NCI-H1930 (cell line): ENCODE results near the gene BMP7.

ENCODE experiments used
- DNase-seq, 2 experiments: peaks; one replicate each; lab custom pipeline; 2025; lab: John Stamatoyannopoulos, UW

Gene BMP7

DNA sequence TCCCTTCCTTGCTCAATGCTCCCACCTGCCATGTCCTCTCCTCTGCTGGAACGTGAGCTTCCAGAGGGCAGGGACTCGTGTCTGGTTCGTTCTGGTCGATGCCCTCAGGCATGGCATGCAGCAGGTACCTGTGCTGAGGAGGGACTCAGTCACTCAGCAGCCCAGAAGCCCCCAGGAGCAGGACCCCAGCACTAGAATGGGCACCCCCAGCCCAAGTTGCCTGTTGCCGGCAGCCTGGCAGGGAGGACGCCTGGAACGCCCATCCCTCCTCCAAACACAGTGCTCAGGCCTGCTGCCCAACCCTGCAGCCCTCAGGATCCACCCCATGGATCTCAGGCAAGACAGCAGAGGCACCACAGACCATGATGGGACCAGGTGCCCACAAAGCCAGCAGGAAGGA, 40.6 kb downstream of the BMP7 start:
- no peak for DNase-seq

GRCh38 chr20:57225197-57225733, 41.2 kb downstream of the BMP7 start:
- DNase-seq, result no peak

GRCh38 chr20:57224641-57225138, 41.8 kb downstream of the BMP7 start:
- DNase-seq, result no peak

DNA sequence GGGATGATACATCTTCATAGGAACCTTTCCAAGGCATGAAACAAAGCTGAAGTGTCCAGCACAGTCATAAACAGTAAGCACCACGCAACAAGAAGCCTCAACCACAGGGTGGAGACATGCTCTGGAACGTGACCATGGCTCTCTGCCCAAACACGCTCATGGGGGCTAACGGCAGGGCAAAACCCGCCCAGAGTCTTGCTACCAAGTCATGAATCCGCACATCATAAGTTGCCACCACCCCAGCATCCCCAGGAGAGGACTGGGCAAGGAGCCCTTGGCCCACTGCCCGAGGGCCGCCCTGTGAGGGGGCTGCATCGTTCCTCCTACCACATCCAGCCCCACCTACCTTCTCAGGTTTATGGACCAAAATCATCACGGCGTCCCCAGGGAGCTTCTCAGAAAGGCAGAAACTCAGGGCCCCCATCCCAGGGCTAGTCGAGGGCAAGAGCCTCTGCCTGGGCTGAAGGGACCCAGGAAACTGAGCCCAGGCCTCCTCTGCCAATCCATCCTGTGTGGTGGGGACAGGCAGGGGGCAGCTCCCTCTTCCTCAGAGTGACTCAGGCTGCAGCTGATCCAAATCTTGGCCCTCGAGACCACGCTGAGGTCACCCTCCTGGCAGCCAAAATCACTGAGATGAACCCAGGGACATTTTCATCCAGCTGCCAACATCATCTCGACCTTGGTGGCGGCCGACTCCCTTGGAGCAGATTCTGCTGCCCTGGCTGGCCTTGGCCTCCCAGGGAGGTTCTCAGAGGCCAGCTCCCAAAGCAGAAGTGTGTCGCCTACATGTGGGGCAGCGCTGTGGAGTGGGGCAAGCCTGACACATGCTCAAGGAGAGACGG, 42.6 kb downstream of the BMP7 start:
- DNase-seq, result no peak

DNA sequence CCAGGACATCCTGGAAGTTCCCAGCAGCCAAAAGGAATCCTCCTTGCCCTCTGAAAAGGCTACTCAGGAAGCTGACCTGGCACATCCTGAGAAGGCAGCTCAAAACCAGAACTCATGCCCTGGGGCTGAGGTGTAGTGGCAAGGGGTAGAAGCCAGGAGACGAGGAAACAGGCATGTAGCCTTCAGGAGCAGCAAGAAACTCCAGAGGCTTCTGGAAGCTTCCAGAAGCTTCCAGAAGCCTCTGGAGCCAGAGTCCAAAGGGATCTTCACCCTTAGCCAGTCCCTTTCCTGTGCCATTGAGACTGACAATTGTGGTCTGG, 43.9 kb downstream of the BMP7 start:
- no peak for DNase-seq

DNA sequence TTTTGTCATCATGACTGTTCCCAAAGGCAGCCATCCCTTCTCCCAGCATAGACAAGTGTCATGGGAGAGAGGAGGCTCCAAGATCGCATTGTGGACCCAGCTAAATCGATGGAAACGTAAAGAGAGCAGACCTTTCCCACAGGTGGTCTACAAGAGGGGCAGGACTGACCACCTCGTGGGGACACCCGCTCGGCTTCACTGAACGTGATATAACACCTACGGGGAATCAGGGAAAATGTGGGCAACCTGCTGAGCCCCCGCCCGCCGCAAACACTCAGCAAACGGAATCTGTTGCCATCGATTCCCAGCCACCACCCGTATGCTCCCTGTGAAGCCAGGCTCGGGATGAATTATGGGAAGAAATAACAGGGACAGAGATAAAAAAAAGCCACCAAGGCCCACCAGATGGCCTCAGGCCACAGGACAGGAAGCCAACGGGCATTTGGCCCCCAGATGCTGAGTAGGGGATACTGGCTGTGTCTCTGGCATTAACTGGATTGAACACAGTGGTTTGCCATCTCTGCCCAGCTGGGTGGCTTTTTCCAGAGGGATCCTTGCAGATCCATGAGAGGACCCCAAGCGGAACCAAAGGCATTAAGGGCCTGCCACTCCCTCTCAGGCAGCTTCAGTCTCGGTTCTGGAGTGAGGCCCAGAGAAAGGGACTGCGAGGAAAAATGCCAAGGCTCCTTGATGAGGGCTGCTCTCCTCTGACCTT, 44.4 kb downstream of the BMP7 start:
- no peak for DNase-seq

- no peak for DNase-seq
These were observed 45.9 kb downstream of the BMP7 start for GRCh38 chr20:57220337-57221145.

GRCh38 chr20:57219071-57219677, 47.3 kb downstream of the BMP7 start:
- DNase-seq, result no peak

GRCh38 chr20:57218489-57218888, 48.0 kb downstream of the BMP7 start:
- no peak for DNase-seq

DNA sequence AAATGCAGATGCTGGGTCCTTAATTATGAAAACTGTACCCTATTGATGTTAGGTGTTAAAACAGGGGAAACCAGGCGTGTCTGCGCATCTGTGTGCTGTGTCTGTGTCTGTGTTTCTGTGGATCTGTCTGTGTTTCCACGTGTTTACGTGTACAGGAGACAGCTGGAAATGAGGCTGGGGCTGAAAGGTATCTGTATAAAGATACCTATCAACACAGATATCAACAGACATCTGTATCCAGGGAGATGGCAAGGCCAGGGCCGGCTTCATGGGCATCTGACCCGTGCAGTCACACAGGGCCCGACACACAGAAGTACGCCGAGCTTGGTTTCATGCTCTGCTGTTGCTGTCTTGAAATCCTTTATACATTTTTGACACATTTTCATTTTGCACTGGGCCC, 48.6 kb downstream of the BMP7 start:
- no peak for DNase-seq

- DNase-seq, result no peak
These were observed 49.8 kb downstream of the BMP7 start for GRCh38 chr20:57216669-57217068.

DNA sequence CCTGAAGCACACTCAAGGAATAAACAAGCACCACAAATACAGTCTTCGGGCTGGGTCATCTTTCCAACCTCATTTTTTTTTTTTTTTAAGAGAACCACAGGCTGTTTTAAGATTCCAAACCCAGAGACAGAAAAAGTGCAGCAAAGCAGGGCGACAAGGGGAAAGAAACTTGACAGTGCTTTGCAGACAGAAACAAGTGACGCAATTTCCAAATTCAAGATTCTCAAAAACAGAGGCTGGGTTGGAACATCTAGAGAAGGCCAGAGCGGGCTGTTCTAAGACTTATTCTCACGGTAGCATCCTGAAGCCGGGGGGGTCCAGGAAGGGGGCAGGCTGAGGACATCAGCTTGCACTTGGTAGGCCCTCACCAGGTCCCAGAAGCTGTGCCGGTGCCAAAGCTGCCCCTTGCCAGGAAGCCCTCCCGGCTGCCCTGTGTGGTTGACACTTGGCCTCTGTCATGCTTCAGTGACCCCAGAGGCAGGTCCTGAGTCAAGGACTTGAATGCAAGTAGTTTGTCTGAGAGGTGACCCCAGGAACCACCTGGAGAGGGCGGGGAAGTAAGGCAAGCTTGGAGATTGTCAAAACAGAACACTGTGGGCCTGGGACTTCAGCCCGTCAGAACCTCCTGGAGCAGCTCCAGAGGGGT, 50.5 kb downstream of the BMP7 start:
- DNase-seq, result no peak

GRCh38 chr20:57215426-57215825, 51.0 kb downstream of the BMP7 start:
- DNase-seq, result no peak

- DNase-seq, result no peak
These were observed 51.5 kb downstream of the BMP7 start for GRCh38 chr20:57214948-57215347.

DNA sequence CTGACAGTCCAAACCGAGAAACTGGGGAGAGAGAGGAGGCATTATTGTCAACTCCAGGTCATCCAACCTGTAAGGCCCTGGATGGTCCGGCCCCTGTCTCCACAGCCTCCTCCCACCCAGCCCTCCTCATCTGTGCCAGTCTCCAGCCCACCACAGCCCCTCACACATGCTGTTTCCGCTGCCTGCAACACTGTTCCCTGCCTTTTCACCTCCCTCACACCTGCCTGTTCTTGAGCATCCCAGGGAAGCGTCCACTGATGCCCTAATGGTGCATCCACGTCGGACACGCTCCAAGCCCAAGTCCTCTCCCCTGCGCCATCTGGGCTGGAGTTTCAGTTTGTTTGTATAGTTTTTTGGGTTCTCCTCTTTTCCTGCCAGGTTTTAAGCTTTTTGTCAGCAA, 52.0 kb downstream of the BMP7 start:
- DNase-seq, result no peak

- DNase-seq, result no peak
These were observed 52.5 kb downstream of the BMP7 start for GRCh38 chr20:57213924-57214323.

DNA sequence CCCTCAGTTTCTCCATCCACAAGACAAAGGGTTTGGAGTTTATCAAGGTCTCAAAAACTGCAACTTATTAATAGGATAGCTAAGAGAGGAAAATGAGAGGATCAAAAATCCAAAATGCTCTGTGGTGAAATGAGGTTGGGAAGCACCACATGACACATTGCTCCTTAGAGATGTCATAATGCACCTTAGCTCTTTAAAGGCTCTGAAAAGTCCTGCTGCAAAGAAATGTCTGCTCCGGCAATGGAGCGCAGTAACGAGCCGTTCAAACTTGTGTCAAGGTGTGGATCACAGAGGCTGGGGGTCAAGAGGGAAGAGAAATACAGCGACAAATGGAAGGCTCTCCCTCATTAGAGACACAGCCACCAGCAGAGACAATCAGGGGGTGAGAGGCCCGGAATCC, 53.1 kb downstream of the BMP7 start:
- no peak for DNase-seq

- no peak for DNase-seq
These were observed 53.7 kb downstream of the BMP7 start for GRCh38 chr20:57212534-57213276.

GRCh38 chr20:57211908-57212533, 54.4 kb downstream of the BMP7 start:
- no peak for DNase-seq

GRCh38 chr20:57211406-57211805, 55.0 kb downstream of the BMP7 start:
- DNase-seq, result no peak
